ENCODE data around the gene CDK12.
"Not testable (repeated sequence)": the region's sequence is repeated elsewhere in the genome, so short reads cannot be mapped to it uniquely, and the experiment has no call there.

The CDK12 gene

DNA sequence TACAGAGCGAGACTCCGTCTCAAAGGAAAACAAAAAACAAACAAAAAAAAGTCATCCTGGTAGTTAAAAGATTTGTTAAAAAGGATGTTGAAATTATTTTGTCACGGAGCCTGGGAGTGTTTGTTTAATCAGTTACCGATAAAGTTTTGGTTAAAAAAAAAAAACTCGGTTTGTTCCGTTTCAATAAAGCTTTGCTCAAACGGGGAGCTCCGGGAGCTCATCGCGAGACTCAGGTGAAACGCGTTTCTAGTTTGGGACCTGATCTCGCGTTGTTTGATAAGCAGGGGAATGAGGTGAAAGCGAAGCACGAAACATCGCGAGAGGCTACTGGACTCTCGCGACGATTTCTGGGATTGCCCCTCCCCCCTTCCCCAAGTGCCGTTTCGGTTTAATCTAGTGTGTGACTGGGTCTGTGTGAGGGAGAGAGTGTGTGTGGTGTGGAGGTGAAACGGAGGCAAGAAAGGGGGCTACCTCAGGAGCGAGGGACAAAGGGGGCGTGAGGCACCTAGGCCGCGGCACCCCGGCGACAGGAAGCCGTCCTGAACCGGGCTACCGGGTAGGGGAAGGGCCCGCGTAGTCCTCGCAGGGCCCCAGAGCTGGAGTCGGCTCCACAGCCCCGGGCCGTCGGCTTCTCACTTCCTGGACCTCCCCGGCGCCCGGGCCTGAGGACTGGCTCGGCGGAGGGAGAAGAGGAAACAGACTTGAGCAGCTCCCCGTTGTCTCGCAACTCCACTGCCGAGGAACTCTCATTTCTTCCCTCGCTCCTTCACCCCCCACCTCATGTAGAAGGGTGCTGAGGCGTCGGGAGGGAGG lies at the start of gene CDK12:
Gene CDK12, plus strand, starts transcription at position 374 of the 813 bp plus-strand sequence. CDS start 586 bp downstream, outside the sequence.
- peak; percentile 94 for DNase-seq (ENCODE audit: low read depth)

DNA sequence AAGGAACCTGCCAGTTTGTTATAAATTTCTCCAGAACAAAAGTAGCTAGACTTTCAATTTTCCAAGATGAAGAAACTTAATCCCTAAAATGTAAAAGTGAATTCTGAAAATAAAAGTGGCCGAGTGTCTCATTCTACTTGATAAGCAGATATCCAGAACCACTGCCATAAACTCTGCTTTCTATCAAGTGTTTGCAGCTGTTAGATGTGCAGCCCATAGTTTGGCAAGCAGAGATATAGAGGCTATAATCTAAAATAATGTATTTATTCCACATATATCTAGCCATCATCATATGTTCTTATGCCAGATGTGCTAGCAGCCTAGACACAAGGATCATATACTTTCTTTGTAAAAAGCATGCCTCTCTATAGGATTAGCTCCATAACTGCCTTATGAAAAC lies 45.1 kb upstream of the CDK12 start:
- no peak for DNase-seq (ENCODE audit: low read depth)

DNA sequence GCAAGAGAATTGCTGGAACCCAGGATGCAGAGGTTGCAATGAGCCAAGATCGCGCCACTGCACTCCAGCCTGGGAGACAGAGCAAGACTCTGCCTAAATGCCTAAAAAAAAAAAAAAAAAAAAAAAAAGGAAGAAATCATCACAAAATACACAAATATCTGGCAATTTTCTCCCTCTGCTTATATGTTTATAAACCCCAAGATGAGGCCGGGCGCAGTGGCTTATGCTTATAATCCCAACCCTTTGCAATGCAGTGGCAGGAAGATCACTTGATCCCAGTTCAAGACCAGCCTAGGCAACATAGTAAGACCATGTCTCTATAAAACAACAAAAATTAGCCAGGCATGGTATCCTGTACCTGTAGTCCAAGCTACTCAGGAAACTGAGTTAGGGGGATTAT lies 31.7 kb upstream of the CDK12 start:
- DNase-seq (ENCODE audit: low read depth): no peak

DNA sequence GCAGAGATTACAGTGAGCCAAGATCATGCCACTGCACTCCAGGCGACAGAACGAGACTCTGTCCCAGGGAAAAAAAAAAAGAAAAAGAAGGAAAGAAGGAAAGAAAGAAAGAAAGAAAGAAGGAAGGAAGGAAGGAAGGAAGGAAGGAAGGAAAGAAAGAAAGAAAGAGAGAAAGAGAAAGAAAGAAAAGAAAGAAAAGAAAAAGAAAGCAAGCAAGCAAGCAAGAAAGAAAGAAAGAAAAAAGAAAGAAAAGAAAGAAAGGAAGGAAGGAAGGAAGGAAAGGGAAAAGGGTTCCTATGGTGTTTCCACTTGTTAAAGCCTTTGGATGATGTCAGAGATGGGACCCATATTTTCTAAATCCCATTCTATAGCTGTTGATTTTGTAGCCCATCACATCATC lies 21.4 kb upstream of the CDK12 start:
- not testable (repeated sequence) for DNase-seq (ENCODE audit: low read depth)

DNA sequence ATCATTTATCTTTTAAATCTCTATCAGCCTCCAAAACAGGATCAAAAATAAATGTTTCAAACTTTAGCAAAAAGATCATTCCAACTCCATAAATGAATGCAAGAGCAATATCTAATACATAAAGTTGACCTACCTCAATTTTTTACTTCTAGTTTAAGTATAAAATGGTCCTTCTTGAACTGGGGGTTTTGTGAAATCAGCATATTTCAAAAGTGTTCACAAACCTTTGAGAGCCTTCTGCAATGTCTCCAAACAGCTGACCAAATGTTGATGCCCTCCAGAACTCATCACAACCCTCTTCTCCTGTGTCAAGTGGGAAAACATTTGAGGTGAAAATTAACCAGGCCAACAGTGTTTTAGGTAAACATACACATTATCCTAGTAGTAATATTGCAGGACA lies 18.0 kb upstream of the CDK12 start:
- no peak for DNase-seq (ENCODE audit: low read depth)

DNA sequence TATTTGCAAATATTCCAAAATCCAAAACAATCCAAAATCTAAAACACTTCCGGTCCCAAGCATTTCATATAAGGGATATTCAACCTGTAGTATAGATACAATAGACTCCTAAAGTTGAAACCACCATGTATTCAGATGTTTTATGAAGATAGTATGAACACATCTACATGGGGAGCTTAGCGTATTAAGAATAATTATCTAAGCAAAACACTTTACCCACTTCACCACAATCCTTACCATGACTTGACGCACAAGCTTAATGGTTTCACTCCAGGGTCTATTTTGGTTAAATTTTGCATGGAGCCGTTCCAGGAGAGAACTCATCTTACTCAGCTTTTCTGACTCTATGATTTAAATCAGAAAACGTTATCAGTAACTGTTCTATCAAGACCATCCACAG lies 13.7 kb upstream of the CDK12 start:
- no peak for DNase-seq (ENCODE audit: low read depth)

DNA sequence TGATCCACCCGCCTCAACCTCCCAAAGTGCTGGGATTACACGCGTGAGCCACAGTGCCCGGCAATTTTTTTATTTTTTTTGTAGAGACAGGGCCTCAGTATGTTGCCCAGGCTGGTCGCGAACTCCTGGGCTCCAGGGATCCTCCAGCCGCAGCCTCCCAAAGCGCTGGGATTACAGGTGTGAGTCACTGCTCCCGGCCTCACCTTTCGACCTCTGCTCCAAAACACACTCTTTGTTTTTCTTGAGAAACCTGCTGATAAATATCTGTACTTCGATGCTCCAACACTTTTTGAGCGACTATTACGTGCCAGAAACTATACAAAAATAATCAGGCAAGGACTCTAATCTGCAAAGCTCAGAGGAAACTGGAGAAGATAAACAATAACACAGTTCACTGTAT lies 11.2 kb upstream of the CDK12 start:
- no peak for DNase-seq (ENCODE audit: low read depth)

DNA sequence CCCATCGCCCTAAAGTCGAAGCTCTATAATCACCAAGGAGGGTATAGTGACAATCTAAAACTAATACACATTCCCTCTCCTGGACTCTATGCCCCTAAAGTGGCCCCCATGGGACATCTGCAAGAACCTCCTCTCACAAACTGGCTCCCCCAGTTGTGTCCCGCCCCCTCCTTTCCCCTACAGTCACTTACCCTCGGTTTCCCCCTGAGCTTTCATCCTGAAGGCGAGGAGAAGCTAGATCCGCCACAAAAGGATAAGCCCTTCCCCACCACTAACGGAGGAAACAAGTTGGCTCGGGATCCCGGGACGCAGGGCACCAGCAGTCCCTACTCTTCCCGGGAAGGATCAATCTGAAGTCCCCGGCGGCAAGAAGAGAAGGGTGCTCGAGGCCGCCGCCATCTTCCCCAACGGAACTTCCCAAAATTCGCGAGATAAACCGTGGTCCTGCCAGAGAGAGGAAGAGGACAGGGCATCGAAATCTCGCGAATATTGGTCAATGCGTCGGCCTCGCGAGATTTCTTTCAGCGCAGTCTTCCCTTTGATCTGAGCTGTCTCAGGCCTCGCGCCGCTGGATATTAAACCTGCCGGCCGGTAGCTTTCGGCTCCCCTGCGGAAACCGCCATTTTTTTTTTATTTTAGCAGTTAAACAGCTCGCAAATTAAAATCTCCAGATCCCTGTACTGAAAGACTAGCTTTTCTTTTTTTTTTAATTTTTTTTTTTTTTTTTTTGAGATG lies 10.3 kb upstream of the CDK12 start, which contains the start of gene MED1:
Gene MED1, minus strand, starts transcription at position 417 of the 735 bp plus-strand sequence. Its CDS starts 201 bp downstream, at position 216.
- peak; percentile 88 for DNase-seq (ENCODE audit: low read depth)

DNA sequence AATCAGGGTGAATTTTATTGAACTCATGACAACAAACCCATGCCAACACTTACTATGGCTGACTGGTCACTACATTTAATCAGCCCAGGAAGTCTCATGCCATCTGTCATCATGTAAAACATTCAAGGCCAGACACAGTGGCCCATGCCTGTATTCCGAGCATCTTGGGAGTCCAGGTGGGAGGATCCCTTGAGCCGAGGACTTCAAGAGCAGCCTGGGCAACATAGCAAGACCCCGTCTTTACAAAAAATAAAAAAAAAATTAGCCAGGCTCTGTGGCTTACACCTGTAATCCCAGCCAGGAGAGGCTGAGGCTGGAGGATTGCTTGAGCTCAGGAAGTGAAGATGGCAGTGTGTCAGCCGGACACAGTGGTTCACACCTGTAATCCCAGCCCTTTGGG lies 5.4 kb upstream of the CDK12 start:
- DNase-seq (ENCODE audit: low read depth): no peak

DNA sequence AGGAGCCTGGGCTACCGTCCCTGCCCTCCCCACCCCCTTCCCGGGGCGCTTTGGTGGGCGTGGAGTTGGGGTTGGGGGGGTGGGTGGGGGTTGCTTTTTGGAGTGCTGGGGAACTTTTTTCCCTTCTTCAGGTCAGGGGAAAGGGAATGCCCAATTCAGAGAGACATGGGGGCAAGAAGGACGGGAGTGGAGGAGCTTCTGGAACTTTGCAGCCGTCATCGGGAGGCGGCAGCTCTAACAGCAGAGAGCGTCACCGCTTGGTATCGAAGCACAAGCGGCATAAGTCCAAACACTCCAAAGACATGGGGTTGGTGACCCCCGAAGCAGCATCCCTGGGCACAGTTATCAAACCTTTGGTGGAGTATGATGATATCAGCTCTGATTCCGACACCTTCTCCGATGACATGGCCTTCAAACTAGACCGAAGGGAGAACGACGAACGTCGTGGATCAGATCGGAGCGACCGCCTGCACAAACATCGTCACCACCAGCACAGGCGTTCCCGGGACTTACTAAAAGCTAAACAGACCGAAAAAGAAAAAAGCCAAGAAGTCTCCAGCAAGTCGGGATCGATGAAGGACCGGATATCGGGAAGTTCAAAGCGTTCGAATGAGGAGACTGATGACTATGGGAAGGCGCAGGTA lies 762 bp downstream of the CDK12 start:
- DNase-seq (ENCODE audit: low read depth): no peak

DNA sequence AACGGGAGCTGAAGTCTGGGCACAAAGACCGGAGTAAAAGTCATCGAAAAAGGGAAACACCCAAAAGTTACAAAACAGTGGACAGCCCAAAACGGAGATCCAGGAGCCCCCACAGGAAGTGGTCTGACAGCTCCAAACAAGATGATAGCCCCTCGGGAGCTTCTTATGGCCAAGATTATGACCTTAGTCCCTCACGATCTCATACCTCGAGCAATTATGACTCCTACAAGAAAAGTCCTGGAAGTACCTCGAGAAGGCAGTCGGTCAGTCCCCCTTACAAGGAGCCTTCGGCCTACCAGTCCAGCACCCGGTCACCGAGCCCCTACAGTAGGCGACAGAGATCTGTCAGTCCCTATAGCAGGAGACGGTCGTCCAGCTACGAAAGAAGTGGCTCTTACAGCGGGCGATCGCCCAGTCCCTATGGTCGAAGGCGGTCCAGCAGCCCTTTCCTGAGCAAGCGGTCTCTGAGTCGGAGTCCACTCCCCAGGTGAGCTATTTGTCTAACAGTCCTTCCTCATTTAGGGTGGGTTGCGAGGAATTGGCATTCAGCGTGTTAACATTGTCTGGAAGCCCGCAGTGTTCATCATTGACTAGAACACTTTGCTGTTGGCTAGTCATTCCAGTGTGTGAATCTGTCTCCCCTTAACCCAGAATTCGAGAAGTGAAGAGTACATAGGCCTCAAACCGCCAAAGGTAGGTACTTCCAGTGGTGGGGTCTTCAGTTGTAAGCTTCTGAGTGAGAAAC lies 1.5 kb downstream of the CDK12 start:
- no peak for DNase-seq (ENCODE audit: low read depth)

DNA sequence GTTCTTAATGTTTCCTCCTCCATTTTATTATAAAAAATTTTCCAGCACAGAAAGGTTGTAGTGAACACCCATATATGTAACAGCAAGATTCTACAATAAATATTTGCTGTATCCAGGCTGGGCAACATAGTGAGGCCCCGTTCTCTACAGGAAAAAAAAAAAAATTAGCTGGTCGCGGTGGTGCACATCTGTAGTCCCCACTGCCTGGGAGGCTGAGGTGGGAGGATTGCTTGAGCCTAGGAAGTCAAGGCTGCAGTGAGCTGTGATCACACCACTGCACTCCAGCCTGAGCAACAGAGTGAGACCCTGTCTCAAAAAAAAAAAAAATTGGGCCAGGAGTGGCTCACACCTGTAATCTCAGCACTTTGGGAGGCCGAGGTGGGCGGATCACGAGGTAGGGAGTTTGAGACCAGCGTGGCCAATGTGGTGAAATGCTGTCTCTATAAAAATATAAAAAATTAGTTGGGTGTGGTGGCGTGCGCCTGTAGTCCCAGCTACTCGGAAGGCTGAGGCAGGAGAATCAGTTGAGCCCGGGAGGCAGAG lies 3.4 kb downstream of the CDK12 start:
- DNase-seq (ENCODE audit: low read depth): not testable (repeated sequence)

DNA sequence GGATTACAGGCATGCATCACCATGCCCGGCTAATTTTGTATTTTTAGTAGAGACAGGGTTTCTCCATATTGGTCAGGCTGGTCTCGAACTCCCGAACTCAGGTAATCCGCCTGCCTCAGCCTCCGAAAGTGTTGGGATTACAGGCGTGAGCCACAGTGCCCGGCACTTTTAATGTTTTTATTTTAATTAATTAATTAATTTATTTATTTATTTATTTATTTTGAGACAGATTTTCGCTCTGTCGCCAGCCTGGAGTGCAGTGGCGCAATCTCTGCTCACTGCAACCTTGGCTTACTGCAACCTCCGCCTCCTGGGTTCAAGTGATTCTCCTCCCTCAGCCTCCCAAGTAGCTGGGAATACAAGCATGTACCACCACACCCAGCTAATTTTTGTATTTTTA lies 7.3 kb downstream of the CDK12 start:
- DNase-seq (ENCODE audit: low read depth): not testable (repeated sequence)

DNA sequence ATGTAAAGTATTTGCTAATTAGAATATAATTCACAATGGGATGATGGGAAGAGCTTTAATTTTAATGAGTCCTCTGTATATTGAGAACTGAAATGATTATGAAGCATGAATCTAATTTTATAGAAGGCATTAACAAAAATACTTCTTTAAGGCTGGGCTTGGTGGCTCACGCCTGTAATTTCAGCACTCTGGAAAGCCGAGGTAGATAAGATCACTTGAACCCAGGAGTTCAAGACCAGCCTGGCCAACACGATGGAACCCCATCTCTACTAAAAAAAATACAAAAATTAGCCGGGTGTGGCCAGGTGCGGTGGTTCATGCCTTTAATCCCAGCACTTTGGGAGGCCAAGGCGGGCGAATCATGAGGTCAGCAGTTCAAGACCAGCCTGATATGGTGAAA lies 12.0 kb downstream of the CDK12 start:
- DNase-seq (ENCODE audit: low read depth): no peak

DNA sequence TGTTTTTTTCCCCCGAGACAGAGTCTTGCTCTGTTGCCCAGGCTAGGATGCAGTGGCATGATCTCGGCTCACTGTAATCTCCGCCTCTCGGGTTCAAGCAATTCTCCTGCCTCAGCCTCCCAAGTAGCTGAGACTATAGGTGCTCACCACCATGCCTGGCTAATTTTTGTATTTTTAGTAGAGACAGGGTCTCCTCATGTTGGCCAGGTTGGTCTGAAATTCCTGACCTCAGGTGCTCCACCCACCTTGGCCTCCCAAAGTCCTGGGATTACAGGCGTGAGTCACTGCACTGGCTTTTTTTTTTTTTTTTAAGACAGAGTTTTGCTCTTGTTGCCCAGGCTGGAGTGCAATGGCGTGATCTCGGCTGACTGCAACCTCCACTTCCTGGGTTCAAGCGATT lies 18.3 kb downstream of the CDK12 start:
- DNase-seq (ENCODE audit: low read depth): not testable (repeated sequence)

DNA sequence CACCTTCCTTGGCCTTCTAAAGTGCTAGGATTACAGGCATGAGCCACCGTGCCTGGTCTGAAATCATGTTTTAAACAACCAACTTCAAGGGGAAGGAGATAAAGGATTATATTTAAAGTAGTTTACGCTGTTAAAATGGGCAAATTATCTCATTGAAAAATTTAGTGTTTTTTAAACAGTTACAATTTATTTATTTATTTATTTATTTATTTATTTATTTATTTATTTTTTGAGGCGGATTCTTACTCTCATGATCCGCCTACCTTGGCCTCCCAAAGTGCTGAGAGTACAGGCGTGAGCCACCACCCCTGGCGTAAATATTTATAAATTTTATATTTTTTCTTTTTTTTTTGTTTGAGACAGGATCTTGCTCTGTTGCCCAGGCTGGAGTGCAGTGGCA lies 22.2 kb downstream of the CDK12 start:
- DNase-seq (ENCODE audit: low read depth): no peak

DNA sequence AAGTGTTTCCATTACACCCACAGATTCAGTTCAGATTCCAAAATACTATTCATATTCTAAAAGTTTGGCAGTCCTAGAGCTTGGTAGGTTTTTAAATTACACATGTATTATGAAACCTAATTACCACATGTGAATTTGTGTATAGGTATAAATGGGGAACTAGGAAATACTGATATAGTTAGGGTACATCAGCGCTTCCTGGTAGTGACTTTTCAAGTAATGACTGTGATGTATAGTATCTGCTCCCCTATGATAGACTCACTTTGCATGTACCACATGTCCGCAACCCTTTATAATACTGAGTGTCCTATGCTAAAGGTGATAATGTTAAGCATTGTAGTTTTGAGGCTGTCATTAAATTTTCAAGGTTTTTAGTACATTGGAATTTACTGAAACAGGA lies 22.9 kb downstream of the CDK12 start:
- no peak for DNase-seq (ENCODE audit: low read depth)

DNA sequence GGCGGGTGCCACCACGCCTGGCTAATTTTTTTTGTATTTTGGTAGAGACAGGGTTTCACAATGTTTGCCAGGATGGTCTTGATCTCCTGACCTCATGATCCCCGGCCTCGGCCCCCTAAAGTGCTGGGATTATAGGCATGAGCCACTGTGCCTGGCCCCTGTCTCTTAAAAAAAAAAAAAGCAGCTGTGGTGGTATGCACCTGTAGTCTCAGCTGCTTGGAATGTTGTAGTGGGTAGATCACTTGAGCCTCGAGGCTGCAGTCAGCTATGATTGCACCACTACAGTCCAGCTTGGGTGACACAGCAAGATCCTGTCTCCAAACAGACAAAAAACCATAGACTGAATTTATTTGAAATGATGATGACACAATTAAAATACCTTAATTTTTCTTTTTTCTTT lies 24.3 kb downstream of the CDK12 start:
- no peak for DNase-seq (ENCODE audit: low read depth)

DNA sequence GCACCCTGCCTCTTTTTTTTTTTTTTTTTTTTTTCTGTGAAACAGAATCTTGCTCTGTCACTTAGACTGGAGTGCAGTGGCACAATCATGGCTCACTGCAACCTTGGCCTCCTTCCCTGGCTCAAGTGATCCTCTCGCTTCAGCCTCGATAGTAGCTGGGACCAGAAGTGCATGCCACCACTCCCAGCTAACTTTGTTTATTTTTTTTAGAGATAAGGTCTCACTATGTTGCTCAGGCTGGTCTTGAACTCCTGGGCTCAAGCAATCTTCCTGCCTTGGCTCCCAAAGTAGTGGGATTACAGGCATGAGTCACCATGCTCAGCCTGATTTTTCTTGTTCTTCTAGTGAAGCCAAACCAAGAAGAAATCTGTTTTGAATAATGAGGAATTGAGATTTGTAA lies 25.0 kb downstream of the CDK12 start:
- no peak for DNase-seq (ENCODE audit: low read depth)

DNA sequence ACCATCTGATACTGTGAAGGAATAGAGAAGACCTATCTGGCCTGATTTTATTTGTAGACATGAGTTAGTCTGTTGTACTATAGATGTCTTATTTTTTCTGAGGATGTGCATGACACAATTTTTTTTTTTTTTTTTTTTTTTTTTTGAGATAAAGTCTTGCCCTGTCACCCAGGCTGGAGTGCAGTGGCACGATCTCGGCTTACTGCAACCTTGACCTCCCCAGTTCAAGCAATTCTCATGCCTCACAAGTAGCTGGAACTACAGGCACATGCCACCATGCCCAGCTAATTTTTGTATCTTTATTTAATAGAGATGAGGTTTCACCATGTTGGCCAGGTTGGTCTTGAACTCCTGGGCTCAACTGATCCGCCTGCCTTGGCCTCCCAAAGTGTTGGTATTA lies 26.2 kb downstream of the CDK12 start:
- DNase-seq (ENCODE audit: low read depth): not testable (repeated sequence)

DNA sequence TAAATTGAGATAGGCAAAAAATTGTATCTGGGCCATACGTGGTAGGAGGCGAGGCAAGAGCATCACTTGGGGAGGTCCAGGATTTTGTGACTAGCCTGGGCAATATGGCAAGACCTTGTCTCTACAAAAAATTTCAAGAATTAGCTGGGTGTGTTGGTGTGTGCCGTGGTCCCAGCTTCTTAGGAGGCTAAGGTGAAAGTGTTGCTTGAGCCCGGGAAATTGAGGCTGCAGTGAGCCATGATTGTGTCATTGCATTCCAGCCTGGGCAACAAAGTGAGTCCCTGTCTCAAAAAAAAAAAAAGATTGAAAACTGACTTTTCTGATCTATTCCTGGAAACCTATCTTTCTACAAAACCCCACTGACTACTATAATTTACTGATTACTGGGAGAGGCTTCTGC lies 26.7 kb downstream of the CDK12 start:
- no peak for DNase-seq (ENCODE audit: low read depth)

DNA sequence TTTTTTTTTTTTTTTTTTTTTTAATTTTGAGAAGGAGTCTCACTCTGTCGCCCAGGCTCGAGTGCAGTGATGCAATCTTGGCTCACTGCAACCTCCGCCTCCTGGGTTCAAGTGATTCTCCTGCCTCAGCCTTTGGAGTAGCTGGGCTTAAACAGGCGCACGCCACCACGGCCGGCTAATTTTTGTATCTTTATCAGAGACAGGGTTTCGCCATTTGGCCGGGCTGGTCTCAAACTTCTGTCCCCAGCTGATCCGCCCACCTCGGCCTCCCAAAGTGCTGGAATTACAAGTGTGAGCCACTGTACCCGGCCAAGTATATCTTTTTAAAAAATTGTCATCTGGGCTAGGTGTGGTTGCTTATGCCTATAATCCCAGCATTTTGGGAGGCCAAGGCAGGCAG lies 35.6 kb downstream of the CDK12 start:
- DNase-seq (ENCODE audit: low read depth): not testable (repeated sequence)

All from activated T-cell treated with anti-CD3 and anti-CD28 coated beads for 24 hours (primary cell).